DOHH2 (cell line): ENCODE measurements around the gene PXMP2.
"Not testable (repeated sequence)": the region's sequence is repeated elsewhere in the genome, so short reads cannot be mapped to it uniquely, and the experiment has no call there.

Experiments
- H3F3A ChIP-seq: fragments of 200-600 bp; sonication (generic), shearing (Covaris generic); 2 replicates; pipeline ENCODE4 v1.6.0; 2016; ENCODE audit warnings: antibody characterized with exemption, mild to moderate bottlenecking; ENCODE audit not compliant: control insufficient read depth, insufficient read depth
- H3K27ac ChIP-seq: fragments of 200-600 bp; sonication (generic); 2 replicates; pipeline ENCODE4 v1.5.1; 2014; ENCODE audit warnings: low read depth, mild to moderate bottlenecking, low read length, moderate library complexity
- H3K27me3 ChIP-seq: fragments of 200-600 bp; sonication (generic); 2 replicates; pipeline ENCODE4 v1.6.1; 2014; ENCODE audit warnings: mild to moderate bottlenecking, low read length, mixed read lengths; ENCODE audit not compliant: control insufficient read depth
- H3K36me3 ChIP-seq: fragments of 200-600 bp; sonication (generic); 2 replicates; pipeline ENCODE4 v1.6.1; 2014; ENCODE audit warnings: mild to moderate bottlenecking, low read length, moderate library complexity, mixed read lengths; ENCODE audit not compliant: control insufficient read depth
- H3K4me1 ChIP-seq: fragments of 200-600 bp; sonication (generic); 2 replicates; pipeline ENCODE4 v1.6.1; 2014; ENCODE audit warnings: mild to moderate bottlenecking, low read length, mixed read lengths; ENCODE audit not compliant: control insufficient read depth
- H3K4me2 ChIP-seq: fragments of 200-600 bp; sonication (generic); 2 replicates; pipeline ENCODE4 v1.6.0; 2014; ENCODE audit warnings: mild to moderate bottlenecking, low read length, moderate library complexity
- H3K4me3 ChIP-seq: fragments of 200-600 bp; sonication (generic); 2 replicates; pipeline ENCODE4 v1.5.1; 2014; ENCODE audit warnings: mild to moderate bottlenecking, low read length, mixed read lengths
- H3K79me2 ChIP-seq: fragments of 200-600 bp; sonication (generic); 2 replicates; pipeline ENCODE4 v1.6.1; 2014; ENCODE audit warnings: mild to moderate bottlenecking, low read length, mixed read lengths; ENCODE audit not compliant: control insufficient read depth
- H3K9me2 ChIP-seq: fragments of 200-600 bp; sonication (generic); replicated peaks from 2 replicates; pipeline ENCODE4 v1.6.1; 2014; ENCODE audit warnings: mild to moderate bottlenecking, low read length, mixed read lengths; ENCODE audit not compliant: control insufficient read depth
- H3K9me3 ChIP-seq: fragments of 200-600 bp; sonication (generic); 2 replicates; pipeline ENCODE4 v1.6.1; 2014; ENCODE audit warnings: antibody characterized with exemption, low read length, mixed read lengths; ENCODE audit not compliant: control insufficient read depth, insufficient read depth
- H4K20me1 ChIP-seq: fragments of 200-600 bp; sonication (generic); 2 replicates; pipeline ENCODE4 v1.6.0; 2014; ENCODE audit warnings: low read depth, mild to moderate bottlenecking, antibody characterized with exemption, low read length, moderate library complexity; ENCODE audit not compliant: control insufficient read depth, insufficient read depth
- CTCF ChIP-seq: fragments of 200-600 bp; sonication (generic); IDR thresholded peaks from one replicate; pipeline ENCODE4 v1.5.1; 2014; ENCODE audit warnings: antibody characterized with exemption, mild to moderate bottlenecking, low read depth, low read length; ENCODE audit not compliant: poor library complexity, severe bottlenecking
- EZH2phosphoT487 ChIP-seq: fragments of 200-600 bp; sonication (generic); IDR thresholded peaks from 2 replicates; pipeline ENCODE4 v1.6.1; 2017; ENCODE audit warnings: borderline replicate concordance, mild to moderate bottlenecking, antibody characterized with exemption, low read length, moderate library complexity, mixed read lengths

PXMP2 gene

GRCh38 chr12:132689227-132689626, 1.8 kb downstream of the PXMP2 start:
- Histone ChIP-seq H3K4me1 (peaks cover 26% of the 10 kb centered on the region), H3K27me3 (no peaks in the 10 kb centered on the region), H3K4me3 (peak overlapping the region; percentile 47), H3K36me3 (peaks cover 41% of the 10 kb centered on the region), H3F3A (peaks cover 15% of the 10 kb centered on the region), H3K9me3 (no peaks in the 10 kb centered on the region; the same call in 1 of the 2 replicates), H4K20me1 (peaks cover 9% of the 10 kb centered on the region), H3K27ac (no peak overlapping the region), H3K4me2 (peak overlapping the region; percentile 50), H3K9me2 (no peaks in the 10 kb centered on the region), H3K79me2 (peaks cover 48% of the 10 kb centered on the region)
- TF ChIP-seq EZH2phosphoT487 (no peak), CTCF (no peak)

GRCh38 chr12:132690112-132690511, 2.7 kb downstream of the PXMP2 start:
- Histone ChIP-seq H3K27me3 (no peaks in the 10 kb centered on the region), H3F3A (peaks cover 15% of the 10 kb centered on the region), H3K4me3 (no peak overlapping the region), H3K9me2 (no peaks in the 10 kb centered on the region), H3K4me1 (peaks cover 24% of the 10 kb centered on the region), H3K36me3 (peaks cover 44% of the 10 kb centered on the region), H3K79me2 (peaks cover 49% of the 10 kb centered on the region), H3K27ac (no peak overlapping the region), H4K20me1 (peaks cover 8% of the 10 kb centered on the region), H3K9me3 (no peaks in the 10 kb centered on the region; the same call in 1 of the 2 replicates), H3K4me2 (peak overlapping the region; percentile 50; the same call in 1 of the 2 replicates)
- TF ChIP-seq EZH2phosphoT487, result no peak
- TF ChIP-seq CTCF, result no peak

- not testable (repeated sequence) for H3K4me3 ChIP-seq, H3K4me2 ChIP-seq, H3K9me3 ChIP-seq, H3K27me3 ChIP-seq, H3K9me2 ChIP-seq, H3K27ac ChIP-seq, H4K20me1 ChIP-seq
- Histone ChIP-seq H3F3A (peaks cover 15% of the 10 kb centered on the region), H3K4me1 (peaks cover 12% of the 10 kb centered on the region), H3K79me2 (peaks cover 38% of the 10 kb centered on the region), H3K36me3 (peaks cover 49% of the 10 kb centered on the region)
Observed at GRCh38 chr12:132692030-132692429, 4.6 kb downstream of the PXMP2 start.

GRCh38 chr12:132694888-132695287, 7.5 kb downstream of the PXMP2 start:
- not testable (repeated sequence) for H4K20me1 ChIP-seq, H3K27ac ChIP-seq, H3K27me3 ChIP-seq, H3K4me2 ChIP-seq, H3K9me3 ChIP-seq, H3K9me2 ChIP-seq, H3K4me3 ChIP-seq
- H3K79me2 ChIP-seq, result peaks cover 40% of the 10 kb centered on the region
- H3K36me3 ChIP-seq, result peaks cover 65% of the 10 kb centered on the region
- peaks cover 13% of the 10 kb centered on the region for H3F3A ChIP-seq
- H3K4me1 ChIP-seq, result peaks cover 26% of the 10 kb centered on the region
